ENCODE data around the gene SLCO2B1. TPM values are rescaled to one million over a fixed set of nuclear protein-coding genes. Genes with fewer than 3 reads are reported as not detected.

The SLCO2B1 gene
- total RNA-seq, 2 donors from 2014 or later, result 9.5 to 24.6 TPM

DNA sequence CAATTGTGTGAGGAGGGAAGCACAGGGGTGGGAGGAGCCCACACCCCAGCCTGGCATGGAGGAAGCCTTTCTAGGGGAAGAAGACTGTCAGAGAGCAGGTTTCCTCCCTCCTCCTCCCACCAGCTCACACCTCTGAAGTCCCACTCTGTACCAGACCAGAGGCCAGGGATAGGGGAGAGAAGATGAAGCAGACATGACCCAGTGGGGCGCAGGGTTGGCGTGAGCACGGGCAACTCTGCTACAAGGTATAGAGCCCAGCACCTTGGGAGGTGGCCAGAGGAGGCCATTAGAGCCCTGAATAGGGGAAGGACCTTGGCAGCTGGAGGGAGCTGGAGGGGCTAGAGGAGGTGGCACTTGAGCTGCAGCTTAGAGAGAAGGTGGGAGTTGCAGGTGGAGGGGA lies 15.9 kb downstream of the SLCO2B1 start:
- Histone ChIP-seq H3K4me1 (peaks cover 0 to 10% of the 10 kb centered on the region in 2 donors), H3K4me3 (no peak overlapping the region), H3K27ac (no peak overlapping the region), H3K36me3 (no peaks in the 10 kb centered on the region), H3K27me3 (no peaks in the 10 kb centered on the region), H3K9me3 (no peaks in the 10 kb centered on the region)
- DNase-seq (ENCODE audit: low spot score), result no peak
- TF ChIP-seq, protein P1, sequence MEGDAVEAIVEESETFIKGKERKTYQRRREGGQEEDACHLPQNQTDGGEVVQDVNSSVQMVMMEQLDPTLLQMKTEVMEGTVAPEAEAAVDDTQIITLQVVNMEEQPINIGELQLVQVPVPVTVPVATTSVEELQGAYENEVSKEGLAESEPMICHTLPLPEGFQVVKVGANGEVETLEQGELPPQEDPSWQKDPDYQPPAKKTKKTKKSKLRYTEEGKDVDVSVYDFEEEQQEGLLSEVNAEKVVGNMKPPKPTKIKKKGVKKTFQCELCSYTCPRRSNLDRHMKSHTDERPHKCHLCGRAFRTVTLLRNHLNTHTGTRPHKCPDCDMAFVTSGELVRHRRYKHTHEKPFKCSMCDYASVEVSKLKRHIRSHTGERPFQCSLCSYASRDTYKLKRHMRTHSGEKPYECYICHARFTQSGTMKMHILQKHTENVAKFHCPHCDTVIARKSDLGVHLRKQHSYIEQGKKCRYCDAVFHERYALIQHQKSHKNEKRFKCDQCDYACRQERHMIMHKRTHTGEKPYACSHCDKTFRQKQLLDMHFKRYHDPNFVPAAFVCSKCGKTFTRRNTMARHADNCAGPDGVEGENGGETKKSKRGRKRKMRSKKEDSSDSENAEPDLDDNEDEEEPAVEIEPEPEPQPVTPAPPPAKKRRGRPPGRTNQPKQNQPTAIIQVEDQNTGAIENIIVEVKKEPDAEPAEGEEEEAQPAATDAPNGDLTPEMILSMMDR (IDR thresholded peaks at IDR 0.05), result no peak

DNA sequence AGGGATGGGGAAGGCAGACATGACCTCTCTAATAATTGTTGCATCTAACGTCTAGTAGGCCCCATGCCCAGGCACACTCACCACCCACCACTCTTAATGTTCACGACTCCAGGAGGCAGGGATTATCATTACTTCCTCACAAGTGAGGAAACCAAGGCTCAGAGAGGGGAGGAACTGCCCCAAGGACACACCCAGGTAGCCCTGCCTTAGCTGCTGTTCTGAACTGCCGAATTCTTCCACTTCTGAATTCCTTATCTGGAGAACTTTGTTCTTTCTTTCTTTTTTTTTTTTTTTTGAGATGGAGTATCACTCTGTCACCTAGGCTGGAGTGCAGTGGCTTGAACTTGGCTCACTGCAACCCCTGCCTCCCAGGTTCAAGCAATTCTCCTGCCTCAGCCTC lies 16.7 kb downstream of the SLCO2B1 start:
- Histone ChIP-seq H3K27me3 (no peaks in the 10 kb centered on the region), H3K27ac (no peak overlapping the region), H3K36me3 (no peaks in the 10 kb centered on the region), H3K9me3 (no peaks in the 10 kb centered on the region), H3K4me3 (no peak overlapping the region), H3K4me1 (peaks cover 0 to 7% of the 10 kb centered on the region in 2 donors)
- no peak for DNase-seq (ENCODE audit: low spot score)
- TF ChIP-seq, protein P1 (IDR thresholded peaks at IDR 0.05), result no peak

DNA sequence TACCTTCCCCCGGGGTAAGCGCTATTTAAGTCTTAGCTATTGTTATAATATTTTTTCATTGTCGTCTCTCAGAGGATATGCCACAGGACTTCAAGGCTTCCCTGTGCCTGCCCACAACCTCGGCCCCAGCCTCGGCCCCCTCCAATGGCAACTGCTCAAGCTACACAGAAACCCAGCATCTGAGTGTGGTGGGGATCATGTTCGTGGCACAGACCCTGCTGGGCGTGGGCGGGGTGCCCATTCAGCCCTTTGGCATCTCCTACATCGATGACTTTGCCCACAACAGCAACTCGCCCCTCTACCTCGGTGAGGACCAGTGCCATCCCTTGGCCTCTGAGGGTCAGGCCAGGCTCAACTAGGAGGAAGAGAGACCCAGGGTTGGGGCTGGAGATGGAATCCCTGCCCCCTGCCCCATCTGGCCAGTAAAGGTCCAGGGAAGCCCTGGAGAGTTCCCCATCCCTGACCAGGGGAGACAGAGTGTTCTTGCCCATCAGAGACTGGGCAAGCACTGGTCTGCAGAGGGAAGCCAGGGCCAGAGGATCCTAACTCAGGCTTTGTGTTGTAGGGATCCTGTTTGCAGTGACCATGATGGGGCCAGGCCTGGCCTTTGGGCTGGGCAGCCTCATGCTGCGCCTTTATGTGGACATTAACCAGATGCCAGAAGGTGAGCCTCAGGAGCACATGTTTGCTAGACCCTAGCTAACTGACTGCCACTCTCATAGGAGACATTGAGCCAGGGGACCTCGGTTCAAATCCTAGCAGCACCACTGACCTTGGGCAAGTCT lies 18.4 kb downstream of the SLCO2B1 start:
- Histone ChIP-seq H3K36me3 (no peaks in the 10 kb centered on the region), H3K27me3 (no peaks in the 10 kb centered on the region), H3K27ac (no peak overlapping the region), H3K9me3 (no peaks in the 10 kb centered on the region), H3K4me1 (peaks cover 0 to 8% of the 10 kb centered on the region in 2 donors), H3K4me3 (no peak overlapping the region)
- no peak for DNase-seq (ENCODE audit: low spot score)
- TF ChIP-seq, protein P1 (IDR thresholded peaks at IDR 0.05), result no peak

DNA sequence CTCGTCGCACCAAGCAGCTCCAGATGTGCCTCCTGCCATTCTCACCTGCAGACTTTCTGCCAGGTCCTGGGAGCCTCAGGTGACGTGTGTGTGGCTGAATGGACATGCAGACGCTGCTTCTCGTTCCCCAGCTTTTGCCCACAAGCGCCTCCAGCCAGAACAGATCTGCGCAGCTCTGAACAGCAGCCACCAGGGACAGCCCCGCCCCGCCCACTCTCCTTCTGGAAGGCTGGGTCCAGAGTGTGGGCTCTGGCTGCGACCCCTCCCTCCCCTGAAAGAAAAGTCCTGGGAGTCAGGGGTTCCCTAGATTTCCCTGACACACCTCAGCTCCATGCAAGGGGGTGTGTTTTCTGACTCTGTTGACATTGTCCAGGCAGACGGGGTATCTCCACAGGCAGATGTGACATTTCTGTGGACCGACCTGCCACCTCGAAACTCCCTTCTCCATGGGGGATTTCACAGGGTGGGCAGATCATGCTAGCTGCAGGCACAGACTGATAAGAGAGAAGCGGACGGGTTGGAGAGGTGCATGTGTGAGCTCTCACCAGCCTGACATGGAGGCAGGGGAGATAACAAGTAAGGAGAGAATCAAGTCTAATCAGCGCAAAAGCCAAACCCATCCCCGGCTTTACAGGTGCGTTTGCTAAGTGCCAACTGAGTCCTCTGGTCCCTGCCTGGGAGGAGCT lies 19.8 kb downstream of the SLCO2B1 start:
- DNase-seq (ENCODE audit: low spot score), result no peak
- no peak overlapping the region for H3K4me3 ChIP-seq
- no peaks in the 10 kb centered on the region for H3K36me3 ChIP-seq
- no peaks in the 10 kb centered on the region for H3K9me3 ChIP-seq
- TF ChIP-seq, protein P1 (IDR thresholded peaks at IDR 0.05), result no peak
- H3K4me1 ChIP-seq, result peaks cover 0 to 14% of the 10 kb centered on the region in 2 donors
- no peak overlapping the region for H3K27ac ChIP-seq
- no peaks in the 10 kb centered on the region for H3K27me3 ChIP-seq

DNA sequence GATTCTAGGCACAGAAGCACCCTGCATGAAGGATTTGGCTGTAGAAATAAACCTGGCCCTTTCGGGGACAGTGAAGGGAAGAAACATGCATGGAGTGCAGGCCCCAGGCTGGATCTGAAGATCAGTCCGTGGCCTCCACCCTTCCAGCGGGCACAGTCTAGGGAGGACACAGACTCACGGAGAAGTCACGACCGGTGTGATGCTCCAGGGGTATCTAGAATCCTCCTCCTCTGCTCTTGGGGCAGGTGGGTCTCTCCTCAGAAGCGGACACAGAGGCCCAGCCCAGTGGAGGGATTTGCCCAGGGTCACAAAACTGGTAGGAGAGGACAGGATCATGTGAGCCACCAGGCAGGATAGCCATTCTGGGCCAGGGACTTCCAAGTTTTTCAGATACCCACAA lies 22.4 kb downstream of the SLCO2B1 start:
- peaks cover 0 to 16% of the 10 kb centered on the region in 2 donors for H3K4me1 ChIP-seq
- H3K36me3 ChIP-seq, result no peaks in the 10 kb centered on the region
- H3K27me3 ChIP-seq, result no peaks in the 10 kb centered on the region
- no peaks in the 10 kb centered on the region for H3K9me3 ChIP-seq
- H3K27ac ChIP-seq, result no peak overlapping the region
- DNase-seq (ENCODE audit: low spot score), result no peak
- TF ChIP-seq, protein P1 (IDR thresholded peaks at IDR 0.05), result no peak
- no peak overlapping the region for H3K4me3 ChIP-seq
